ENCODE measurements around the gene SINHCAF.

Gene SINHCAF

GRCh38 chr12:31321186-31321896 lies 4.6 kb downstream of the SINHCAF start (continued):
- no peak for TF ChIP-seq TSHZ2 (CRISPR knock-in tag; IDR thresholded peaks at IDR 0.05)

- no peak for TF ChIP-seq SNAI2 (CRISPR knock-in tag; IDR thresholded peaks at IDR 0.05)
- no peak for TF ChIP-seq GLIS3 (CRISPR knock-in tag; IDR thresholded peaks at IDR 0.05)
- TF ChIP-seq TOX (CRISPR knock-in tag; IDR thresholded peaks at IDR 0.05; ENCODE audit: borderline replicate concordance) = no peak
- no peak for TF ChIP-seq CSRNP3 (CRISPR knock-in tag; IDR thresholded peaks at IDR 0.05)
- no peak for TF ChIP-seq CSDC2 (CRISPR knock-in tag; IDR thresholded peaks at IDR 0.05)
- ATAC-seq = no peak
Observed at GRCh38 chr12:31318657-31319269, 7.2 kb downstream of the SINHCAF start.

GRCh38 chr12:31317471-31318395 lies 8.2 kb downstream of the SINHCAF start:
- TF ChIP-seq ARNTL (CRISPR knock-in tag; IDR thresholded peaks at IDR 0.05; ENCODE audit: borderline replicate concordance, low read depth) (no peak), ZNF8 (CRISPR knock-in tag; IDR thresholded peaks at IDR 0.05) (no peak), ISL1 (CRISPR knock-in tag; IDR thresholded peaks at IDR 0.05) (no peak), BACH2 (CRISPR knock-in tag; IDR thresholded peaks at IDR 0.05; ENCODE audit: borderline replicate concordance) (no peak)
- ATAC-seq = peak; percentile 69

- no peak for TF ChIP-seq ZFP3 (CRISPR knock-in tag; IDR thresholded peaks at IDR 0.05)
- TF ChIP-seq PPARA (CRISPR knock-in tag; IDR thresholded peaks at IDR 0.05; ENCODE audit: borderline replicate concordance) = no peak
- ATAC-seq = no peak
Observed at GRCh38 chr12:31316891-31317290, 9.1 kb downstream of the SINHCAF start.

GRCh38 chr12:31315784-31316465 lies 10.0 kb downstream of the SINHCAF start:
- no peak for ATAC-seq
- TF ChIP-seq GLIS3 (CRISPR knock-in tag; IDR thresholded peaks at IDR 0.05) (no peak), OSR1 (CRISPR knock-in tag; IDR thresholded peaks at IDR 0.05) (no peak), TSHZ2 (CRISPR knock-in tag; IDR thresholded peaks at IDR 0.05) (no peak), ZNF565 (CRISPR knock-in tag; conservative IDR thresholded peaks at IDR 0.05; ENCODE audit: low read depth) (no peak), ARNTL (CRISPR knock-in tag; IDR thresholded peaks at IDR 0.05; ENCODE audit: borderline replicate concordance, low read depth) (no peak), POU6F1 (CRISPR knock-in tag; IDR thresholded peaks at IDR 0.05; ENCODE audit: borderline replicate concordance, low read depth) (no peak), ISL1 (CRISPR knock-in tag; IDR thresholded peaks at IDR 0.05) (no peak), ZFP3 (CRISPR knock-in tag; IDR thresholded peaks at IDR 0.05) (no peak), PPARA (CRISPR knock-in tag; IDR thresholded peaks at IDR 0.05; ENCODE audit: borderline replicate concordance) (no peak), ZC3H10 (CRISPR knock-in tag; IDR thresholded peaks at IDR 0.05) (no peak), CSRNP3 (CRISPR knock-in tag; IDR thresholded peaks at IDR 0.05) (no peak), CSDC2 (CRISPR knock-in tag; IDR thresholded peaks at IDR 0.05) (no peak), TOX (CRISPR knock-in tag; IDR thresholded peaks at IDR 0.05; ENCODE audit: borderline replicate concordance) (no peak), BACH2 (CRISPR knock-in tag; IDR thresholded peaks at IDR 0.05; ENCODE audit: borderline replicate concordance) (no peak), CREB5 (CRISPR knock-in tag; IDR thresholded peaks at IDR 0.05; ENCODE audit: low read depth) (no peak), ZNF8 (CRISPR knock-in tag; IDR thresholded peaks at IDR 0.05) (no peak)

All from SK-N-SH treated with all-trans-retinoic acid at 6 μM for 48 hours (cell line).